Measurements from ENCODE around the gene UCP2.

UCP2 gene

GRCh38 chr11:73982595-73982989 lies at the start of gene UCP2:
Gene UCP2, minus strand, starts transcription at chr11:73982843. Its CDS starts 4,465 bp downstream, at chr11:73978378.
- DNase-seq, result no peak

- DNase-seq, result no peak
Measured at GRCh38 chr11:74030723-74031676, 48.4 kb upstream of the UCP2 start.

GRCh38 chr11:74025467-74026166 lies 43.0 kb upstream of the UCP2 start:
- no peak for DNase-seq

GRCh38 chr11:74024261-74025029 lies 41.8 kb upstream of the UCP2 start:
- DNase-seq, result no peak

GRCh38 chr11:74023276-74023675 lies 40.6 kb upstream of the UCP2 start:
- no peak for DNase-seq

GRCh38 chr11:74022546-74022945 lies 39.9 kb upstream of the UCP2 start:
- no peak for DNase-seq

- DNase-seq, result no peak
Measured at GRCh38 chr11:74021998-74022397, 39.4 kb upstream of the UCP2 start.

GRCh38 chr11:74020539-74020938 lies 37.9 kb upstream of the UCP2 start:
- DNase-seq, result no peak

- no peak for DNase-seq
Measured at GRCh38 chr11:74019860-74020259, 37.2 kb upstream of the UCP2 start.

GRCh38 chr11:74019104-74019738 lies 36.6 kb upstream of the UCP2 start:
- DNase-seq, result no peak

- DNase-seq, result no peak
Measured at GRCh38 chr11:74018331-74019005, 35.8 kb upstream of the UCP2 start.

GRCh38 chr11:74017631-74018030 lies 35.0 kb upstream of the UCP2 start:
- DNase-seq, result no peak

GRCh38 chr11:74015919-74016684 lies 33.5 kb upstream of the UCP2 start:
- no peak for DNase-seq

GRCh38 chr11:74014880-74015279 lies 32.2 kb upstream of the UCP2 start:
- no peak for DNase-seq

- no peak for DNase-seq
Measured at GRCh38 chr11:74013141-74013540, 30.5 kb upstream of the UCP2 start.

- DNase-seq, result no peak
Measured at GRCh38 chr11:74012074-74012809, 29.6 kb upstream of the UCP2 start.

- DNase-seq, result no peak
Measured at GRCh38 chr11:74011360-74012073, 28.9 kb upstream of the UCP2 start.

GRCh38 chr11:74010306-74011300 lies 28.0 kb upstream of the UCP2 start:
- no peak for DNase-seq
